ENCODE results near the gene TANC1.

Gene TANC1

GRCh38 chr2:159045545-159046454 lies 77.4 kb downstream of the TANC1 start:
- no peak for TF ChIP-seq CTCF (IDR thresholded peaks at IDR 0.05; ENCODE audit: low read length, missing control alignments)
- H3K4me3 ChIP-seq (replicated peaks; ENCODE audit: low read depth, low read length), result no peak overlapping the region
- peak; percentile 47 for DNase-seq (ENCODE audit: low read depth)

- no peak overlapping the region for H3K4me3 ChIP-seq (replicated peaks; ENCODE audit: low read depth, low read length)
- peak; percentile 80 for DNase-seq (ENCODE audit: low read depth)
- TF ChIP-seq CTCF (IDR thresholded peaks at IDR 0.05; ENCODE audit: low read length, missing control alignments), result no peak
These were observed 78.5 kb downstream of the TANC1 start for GRCh38 chr2:159046966-159047365.

- TF ChIP-seq CTCF (IDR thresholded peaks at IDR 0.05; ENCODE audit: low read length, missing control alignments), result no peak
- no peak overlapping the region for H3K4me3 ChIP-seq (replicated peaks; ENCODE audit: low read depth, low read length)
- DNase-seq (ENCODE audit: low read depth), result no peak
These were observed 82.0 kb downstream of the TANC1 start for GRCh38 chr2:159050426-159050825.

- TF ChIP-seq CTCF (IDR thresholded peaks at IDR 0.05; ENCODE audit: low read length, missing control alignments), result no peak
- H3K4me3 ChIP-seq (replicated peaks; ENCODE audit: low read depth, low read length), result no peak overlapping the region
- DNase-seq (ENCODE audit: low read depth), result no peak
These were observed 82.7 kb downstream of the TANC1 start for GRCh38 chr2:159051133-159051532.

- TF ChIP-seq CTCF (IDR thresholded peaks at IDR 0.05; ENCODE audit: low read length, missing control alignments), result no peak
- DNase-seq (ENCODE audit: low read depth), result no peak
- no peak overlapping the region for H3K4me3 ChIP-seq (replicated peaks; ENCODE audit: low read depth, low read length)
These were observed 83.2 kb downstream of the TANC1 start for GRCh38 chr2:159051661-159052060.

- no peak for TF ChIP-seq CTCF (IDR thresholded peaks at IDR 0.05; ENCODE audit: low read length, missing control alignments)
- no peak for DNase-seq (ENCODE audit: low read depth)
- no peak overlapping the region for H3K4me3 ChIP-seq (replicated peaks; ENCODE audit: low read depth, low read length)
These were observed 83.7 kb downstream of the TANC1 start for GRCh38 chr2:159052157-159052601.
